ENCODE data around the gene MRI1. TPM values are rescaled to one million over a fixed set of nuclear protein-coding genes. Genes with fewer than 3 reads are reported as not detected.

MRI1 gene
- total RNA-seq, 1 experiment from 2014 or later: 33.8 TPM

- Histone ChIP-seq H3K27me3 (ENCODE audit: insufficient read depth, low read depth) (no peaks in the 10 kb centered on the region), H3K79me2 (ENCODE audit: low read depth) (peaks cover 21% of the 10 kb centered on the region), H3K4me1 (replicated peaks; ENCODE audit: insufficient read depth) (peaks cover 9% of the 10 kb centered on the region; the same call in 1 of the 2 replicates), H3K27ac (no peak overlapping the region), H3K4me3 (no peak overlapping the region), H3F3A (ENCODE audit: insufficient read depth, low read depth) (peaks cover 12% of the 10 kb centered on the region; the same call in 1 of the 2 replicates), H4K20me1 (ENCODE audit: insufficient read depth) (peaks cover 6% of the 10 kb centered on the region; the same call in 1 of the 2 replicates), H2AFZ (no peak overlapping the region), H3K36me3 (ENCODE audit: low read depth) (peaks cover 11% of the 10 kb centered on the region; the same call in 1 of the 2 replicates), H3K4me2 (no peak overlapping the region), H3K9me2 (ENCODE audit: insufficient read depth) (no peaks in the 10 kb centered on the region), H3K9me3 (ENCODE audit: insufficient read depth, low read depth) (no peaks in the 10 kb centered on the region)
- POLR2A ChIA-PET (ENCODE audit: unreplicated experiment): no interaction called here
- CTCF ChIA-PET: interaction anchor here (0.6 to 1.2 kb wide), 2 partner anchors 13 to 23 kb away, joined by 4 to 6 read pairs; partner anchors contain the start of gene C19orf53
- no peak for DNase-seq
- no TSS peak for BruUV-seq (replicated peaks)
- intact Hi-C loops (cut with micrococcal nuclease; ENCODE audit: unreplicated experiment): no loop called here
- TF ChIP-seq EZH2 (IDR thresholded peaks at IDR 0.05; ENCODE audit: low read depth) (no peak), CTCF (conservative IDR thresholded peaks at IDR 0.05) (0 out of 2 replicates have a peak, but pooled peaks have one; percentile 35)
Observed at GRCh38 chr19:13761423-13761822, 2.9 kb upstream of the MRI1 start.

- H3K36me3 ChIP-seq (ENCODE audit: low read depth): peaks cover 11% of the 10 kb centered on the region; the same call in 1 of the 2 replicates
- no peaks in the 10 kb centered on the region for H3K27me3 ChIP-seq (ENCODE audit: insufficient read depth, low read depth)
- peaks cover 21% of the 10 kb centered on the region for H3K79me2 ChIP-seq (ENCODE audit: low read depth)
- no peak overlapping the region for H3K4me2 ChIP-seq
- H3K9me2 ChIP-seq (ENCODE audit: insufficient read depth): no peaks in the 10 kb centered on the region
- no peak for DNase-seq
- H4K20me1 ChIP-seq (ENCODE audit: insufficient read depth): peaks cover 6% of the 10 kb centered on the region; the same call in 1 of the 2 replicates
- no peak for TF ChIP-seq CTCF (conservative IDR thresholded peaks at IDR 0.05)
- TF ChIP-seq EZH2 (IDR thresholded peaks at IDR 0.05; ENCODE audit: low read depth): no peak
- no peak overlapping the region for H3K27ac ChIP-seq
- intact Hi-C loops (cut with micrococcal nuclease; ENCODE audit: unreplicated experiment): no loop called here
- ChIA-PET CTCF (no interaction called here), POLR2A (ENCODE audit: unreplicated experiment) (no interaction called here)
- BruUV-seq (replicated peaks): no TSS peak
- H3K9me3 ChIP-seq (ENCODE audit: insufficient read depth, low read depth): no peaks in the 10 kb centered on the region
- no peak overlapping the region for H2AFZ ChIP-seq
- peaks cover 14% of the 10 kb centered on the region; the same call in 1 of the 2 replicates for H3F3A ChIP-seq (ENCODE audit: insufficient read depth, low read depth)
- peaks cover 9% of the 10 kb centered on the region; the same call in 1 of the 2 replicates for H3K4me1 ChIP-seq (replicated peaks; ENCODE audit: insufficient read depth)
- H3K4me3 ChIP-seq: no peak overlapping the region
Observed at GRCh38 chr19:13762635-13763235, 1.6 kb upstream of the MRI1 start.

- H2AFZ ChIP-seq: no peak overlapping the region
- peaks cover 9% of the 10 kb centered on the region; the same call in 1 of the 2 replicates for H3K4me1 ChIP-seq (replicated peaks; ENCODE audit: insufficient read depth)
- TF ChIP-seq EZH2 (IDR thresholded peaks at IDR 0.05; ENCODE audit: low read depth) (no peak), CTCF (conservative IDR thresholded peaks at IDR 0.05) (no peak)
- intact Hi-C loops (cut with micrococcal nuclease; ENCODE audit: unreplicated experiment): no loop called here
- peak overlapping the region; percentile 64 for H3K4me2 ChIP-seq
- ChIA-PET POLR2A (ENCODE audit: unreplicated experiment) (no interaction called here), CTCF (no interaction called here)
- H3K9me3 ChIP-seq (ENCODE audit: insufficient read depth, low read depth): no peaks in the 10 kb centered on the region
- peak overlapping the region; percentile 61; the same call in 1 of the 2 replicates for H3K4me3 ChIP-seq
- peaks cover 8% of the 10 kb centered on the region; the same call in 1 of the 2 replicates for H3K36me3 ChIP-seq (ENCODE audit: low read depth)
- DNase-seq: no peak
- no peaks in the 10 kb centered on the region for H3K9me2 ChIP-seq (ENCODE audit: insufficient read depth)
- no peaks in the 10 kb centered on the region for H3K27me3 ChIP-seq (ENCODE audit: insufficient read depth, low read depth)
- H3K79me2 ChIP-seq (ENCODE audit: low read depth): peaks cover 21% of the 10 kb centered on the region
- no TSS peak for BruUV-seq (replicated peaks)
- no peak overlapping the region for H3K27ac ChIP-seq
- peaks cover 19% of the 10 kb centered on the region; the same call in 1 of the 2 replicates for H3F3A ChIP-seq (ENCODE audit: insufficient read depth, low read depth)
- peaks cover 6% of the 10 kb centered on the region; the same call in 1 of the 2 replicates for H4K20me1 ChIP-seq (ENCODE audit: insufficient read depth)
Observed at GRCh38 chr19:13763265-13763664, 1.1 kb upstream of the MRI1 start.
